Measurements from ENCODE around the gene KLRF1.

GRCh38 chr12:9864913-9865675 lies 37.8 kb downstream of the KLRF1 start:
- TF ChIP-seq CEBPB (IDR thresholded peaks at IDR 0.05; ENCODE audit: low read depth) (no peak), REST (IDR thresholded peaks at IDR 0.05; ENCODE audit: low read depth) (no peak)
